ENCODE results near the gene WDR86. TPM values are rescaled to one million over a fixed set of nuclear protein-coding genes. Genes with fewer than 3 reads are reported as not detected.

Gene WDR86, protein sequence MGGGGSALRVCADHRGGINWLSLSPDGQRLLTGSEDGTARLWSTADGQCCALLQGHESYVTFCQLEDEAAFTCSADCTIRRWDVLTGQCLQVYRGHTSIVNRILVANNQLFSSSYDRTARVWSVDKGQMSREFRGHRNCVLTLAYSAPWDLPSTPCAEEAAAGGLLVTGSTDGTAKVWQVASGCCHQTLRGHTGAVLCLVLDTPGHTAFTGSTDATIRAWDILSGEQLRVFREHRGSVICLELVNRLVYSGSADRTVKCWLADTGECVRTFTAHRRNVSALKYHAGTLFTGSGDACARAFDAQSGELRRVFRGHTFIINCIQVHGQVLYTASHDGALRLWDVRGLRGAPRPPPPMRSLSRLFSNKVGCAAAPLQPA
- total RNA-seq (2021) = 0.86 and 1.9 TPM in 2 replicates
- Bru-seq, nascent RNA = percentile 17 among the genes with signal in this experiment
- percentile 24 among the genes with signal in this experiment for BruChase-seq, experiment 1, labeled RNA remaining after a 2-hour chase
- BruChase-seq, experiment 2, labeled RNA remaining after a 6-hour chase = percentile 26 among the genes with signal in this experiment
- long read RNA-seq, partial matches to known transcripts = 0 of 2 reads
- long read RNA-seq, other reads (novel, unspliced or antisense) = 1 of 2 reads

- CTCF ChIA-PET = no interaction called here
- POLR2A ChIA-PET (ENCODE audit: low non-redundant PET) = no interaction called here
- no TSS peak for BruUV-seq (replicated peaks)
- H3K4me3 ChIP-seq (ENCODE audit: low read depth, low read length, poor library complexity, severe bottlenecking) = peak within 1 kb of the TSS; percentile 74
- peaks cover 11% of the 10 kb centered on the region for H3K4me1 ChIP-seq (ENCODE audit: insufficient read depth, low read length, poor library complexity, severe bottlenecking)
- TF ChIP-seq EZH2 (IDR thresholded peaks at IDR 0.05; ENCODE audit: borderline replicate concordance, low read depth, low read length, poor library complexity, severe bottlenecking) (peak; percentile 36), CTCF (conservative IDR thresholded peaks at IDR 0.05; ENCODE audit: low read depth, low read length) (no peak)
- intact Hi-C loops (cut with micrococcal nuclease; ENCODE audit: unreplicated experiment) = no loop called here
- H3K27ac ChIP-seq (ENCODE audit: low read depth, low read length, poor library complexity, severe bottlenecking) = peak within 1 kb of the TSS; percentile 57
- H3K9me3 ChIP-seq (ENCODE audit: low read depth, low read length, poor library complexity, severe bottlenecking) = no peaks in the 10 kb centered on the region
- H3K27me3 ChIP-seq (replicated peaks; ENCODE audit: insufficient read depth, low read depth, low read length, poor library complexity) = peaks cover 50% of the 10 kb centered on the region
- H3K36me3 ChIP-seq (ENCODE audit: insufficient read depth, low read length, poor library complexity, severe bottlenecking) = no peaks in the 10 kb centered on the region
- DNase-seq (ENCODE audit: low spot score) = no peak
These were observed at the start of gene WDR86 for GRCh38 chr7:151409667-151410404. WDR86 (minus strand) TSS chr7:151410038; CDS start chr7:151409589, 449 bp downstream.

GRCh38 chr7:151457534-151457933 is 47.7 kb upstream of the WDR86 start:
- BruUV-seq (replicated peaks) = no TSS peak
- CTCF ChIA-PET = no interaction called here
- Histone ChIP-seq H3K4me1 (ENCODE audit: insufficient read depth, low read length, poor library complexity, severe bottlenecking) (no peaks in the 10 kb centered on the region), H3K36me3 (ENCODE audit: insufficient read depth, low read length, poor library complexity, severe bottlenecking) (no peaks in the 10 kb centered on the region), H3K9me3 (ENCODE audit: low read depth, low read length, poor library complexity, severe bottlenecking) (peaks cover 6% of the 10 kb centered on the region), H3K27ac (ENCODE audit: low read depth, low read length, poor library complexity, severe bottlenecking) (no peak overlapping the region), H3K27me3 (replicated peaks; ENCODE audit: insufficient read depth, low read depth, low read length, poor library complexity) (no peaks in the 10 kb centered on the region), H3K4me3 (ENCODE audit: low read depth, low read length, poor library complexity, severe bottlenecking) (no peak overlapping the region)
- no peak for TF ChIP-seq CTCF (conservative IDR thresholded peaks at IDR 0.05; ENCODE audit: low read depth, low read length)
- TF ChIP-seq EZH2 (IDR thresholded peaks at IDR 0.05; ENCODE audit: borderline replicate concordance, low read depth, low read length, poor library complexity, severe bottlenecking) = no peak
- no peak for DNase-seq (ENCODE audit: low spot score)
- POLR2A ChIA-PET (ENCODE audit: low non-redundant PET) = no interaction called here
- intact Hi-C loops (cut with micrococcal nuclease; ENCODE audit: unreplicated experiment) = no loop called here

GRCh38 chr7:151456782-151457181 is 46.9 kb upstream of the WDR86 start:
- Histone ChIP-seq H3K36me3 (ENCODE audit: insufficient read depth, low read length, poor library complexity, severe bottlenecking) (no peaks in the 10 kb centered on the region), H3K27ac (ENCODE audit: low read depth, low read length, poor library complexity, severe bottlenecking) (no peak overlapping the region), H3K4me1 (ENCODE audit: insufficient read depth, low read length, poor library complexity, severe bottlenecking) (no peaks in the 10 kb centered on the region), H3K9me3 (ENCODE audit: low read depth, low read length, poor library complexity, severe bottlenecking) (no peaks in the 10 kb centered on the region), H3K4me3 (ENCODE audit: low read depth, low read length, poor library complexity, severe bottlenecking) (no peak overlapping the region), H3K27me3 (replicated peaks; ENCODE audit: insufficient read depth, low read depth, low read length, poor library complexity) (no peaks in the 10 kb centered on the region)
- ChIA-PET CTCF (no interaction called here), POLR2A (ENCODE audit: low non-redundant PET) (no interaction called here)
- intact Hi-C loops (cut with micrococcal nuclease; ENCODE audit: unreplicated experiment) = no loop called here
- no TSS peak for BruUV-seq (replicated peaks)
- no peak for TF ChIP-seq EZH2 (IDR thresholded peaks at IDR 0.05; ENCODE audit: borderline replicate concordance, low read depth, low read length, poor library complexity, severe bottlenecking)
- TF ChIP-seq CTCF (conservative IDR thresholded peaks at IDR 0.05; ENCODE audit: low read depth, low read length) = no peak
- no peak for DNase-seq (ENCODE audit: low spot score)

Measured in A673 (cell line).